WTC11 (cell line): ENCODE measurements around the gene CRABP2. TPM values are rescaled to one million over a fixed set of nuclear protein-coding genes. Genes with fewer than 3 reads are reported as not detected.

Experiments
- ATAC-seq: fragments of 200-7000 bp; cut with Tn5 transposase; 2 replicates; pipeline ENCODE4 v1.10.0; 2021; ENCODE audit warnings: mild to moderate bottlenecking, moderate library complexity
- CTCF ChIA-PET: fragments of 300-600 bp; sonication (Branson Sonifier 250); formaldehyde crosslinking; loops from one replicate; lab custom pipeline; 2021; ENCODE audit warnings: antibody characterized with exemption; lab: Charles Lee
- POLR2A ChIA-PET: fragments of 350-600 bp; sonication (Branson Sonifier 250); formaldehyde crosslinking; loops from one replicate; lab custom pipeline; 2021; ENCODE audit warnings: antibody characterized with exemption; lab: Charles Lee
- DNase-seq: peaks from one replicate; pipeline ENCODE4 v3.0.0; 2021; ENCODE audit warnings: low spot score
- H3K27ac Mint-ChIP-seq: 2 replicates; pipeline ENCODE4 v1.8.0; 2021; ENCODE audit warnings: mixed read lengths
- H3K27me3 Mint-ChIP-seq: 2 replicates; pipeline ENCODE4 v1.8.0; 2021; ENCODE audit warnings: low read depth, mild to moderate bottlenecking, moderate library complexity, mixed read lengths
- H3K36me3 Mint-ChIP-seq: 2 replicates; pipeline ENCODE4 v1.8.0; 2021; ENCODE audit warnings: mixed read lengths
- H3K4me1 Mint-ChIP-seq: 2 replicates; pipeline ENCODE4 v1.8.0; 2022; ENCODE audit warnings: mixed read lengths
- H3K4me3 Mint-ChIP-seq: 2 replicates; pipeline ENCODE4 v1.8.0; 2021; ENCODE audit warnings: mild to moderate bottlenecking, moderate library complexity, mixed read lengths
- H3K9me3 Mint-ChIP-seq: 2 replicates; pipeline ENCODE4 v1.8.0; 2021; ENCODE audit warnings: mixed read lengths
- CREB1 ChIP-seq: sonication (generic); formaldehyde crosslinking; IDR thresholded peaks from 2 replicates; pipeline ENCODE4 v1.8.0; 2023; ENCODE audit warnings: mild to moderate bottlenecking, missing genetic modification reagents
- ELF4 ChIP-seq: sonication (generic); formaldehyde crosslinking; IDR thresholded peaks from 2 replicates; pipeline ENCODE4 v1.8.1; 2022; ENCODE audit warnings: low read depth, mild to moderate bottlenecking, moderate library complexity, missing genetic modification reagents
- GABPB1 ChIP-seq: sonication (generic); formaldehyde crosslinking; IDR thresholded peaks from 2 replicates; pipeline ENCODE4 v1.8.1; 2023; ENCODE audit warnings: mild to moderate bottlenecking, missing genetic modification reagents
- GTF2I ChIP-seq: fragments of 250-450 bp; sonication (Bioruptor Pico); conservative IDR thresholded peaks from 2 replicates; pipeline ENCODE4 v1.4.0; 2021; ENCODE audit warnings: mild to moderate bottlenecking
- NFE2L1 ChIP-seq: sonication (generic); formaldehyde crosslinking; IDR thresholded peaks from 2 replicates; pipeline ENCODE4 v1.8.1; 2023; ENCODE audit warnings: missing genetic modification reagents
- PRRX2 ChIP-seq: fragments of 250-450 bp; sonication (Bioruptor Pico); IDR thresholded peaks from 2 replicates; pipeline ENCODE4 v1.8.0; 2021; ENCODE audit warnings: mild to moderate bottlenecking
- RELA ChIP-seq: sonication (generic); formaldehyde crosslinking; IDR thresholded peaks from 2 replicates; pipeline ENCODE4 v1.8.1; 2022; ENCODE audit warnings: missing genetic modification reagents, mild to moderate bottlenecking, borderline replicate concordance
- SOX15 ChIP-seq: fragments of 250-450 bp; sonication (Bioruptor Pico); IDR thresholded peaks from 2 replicates; pipeline ENCODE4 v1.9.0; 2021; ENCODE audit warnings: mild to moderate bottlenecking
- SP1 ChIP-seq: sonication (generic); formaldehyde crosslinking; conservative IDR thresholded peaks from 2 replicates; pipeline ENCODE4 v1.8.1; 2022; ENCODE audit warnings: missing genetic modification reagents
- TEAD1 ChIP-seq: sonication (generic); formaldehyde crosslinking; IDR thresholded peaks from 2 replicates; pipeline ENCODE4 v1.8.0; 2022; ENCODE audit warnings: mild to moderate bottlenecking, missing genetic modification reagents
- ZBTB21 ChIP-seq: sonication (generic); formaldehyde crosslinking; IDR thresholded peaks from 2 replicates; pipeline ENCODE4 v1.8.1; 2023; ENCODE audit warnings: mild to moderate bottlenecking, missing genetic modification reagents, borderline replicate concordance
- ZNF396 ChIP-seq: fragments of 250-450 bp; sonication (Bioruptor Pico); IDR thresholded peaks from 2 replicates; pipeline ENCODE4 v1.8.0; 2021; ENCODE audit warnings: mild to moderate bottlenecking, moderate library complexity, borderline replicate concordance
- total RNA-seq: library from RNA; stranded (reverse); gene quantifications from 3 replicates; pipeline ENCODE4 v1.2.3, GENCODE V29; 2021
- TF ChIP-seq, protein P1 (sequence below): sonication (generic); formaldehyde crosslinking; IDR thresholded peaks from 2 replicates; pipeline ENCODE4 v1.8.0; 2023; ENCODE audit warnings: missing genetic modification reagents
- TF ChIP-seq, protein P2 (sequence below): sonication (generic); formaldehyde crosslinking; IDR thresholded peaks from 2 replicates; pipeline ENCODE4 v1.8.0; 2022; ENCODE audit warnings: mild to moderate bottlenecking, missing genetic modification reagents
- TF ChIP-seq, protein P3 (sequence below): fragments of 250-450 bp; sonication (Bioruptor Pico); IDR thresholded peaks from 2 replicates; pipeline ENCODE4 v1.9.0; 2021; ENCODE audit warnings: mild to moderate bottlenecking
- TF ChIP-seq, protein P4 (sequence below): sonication (generic); formaldehyde crosslinking; IDR thresholded peaks from 2 replicates; pipeline ENCODE4 v1.8.0; 2022; ENCODE audit warnings: mild to moderate bottlenecking, missing genetic modification reagents
- TF ChIP-seq, protein P5 (sequence below): fragments of 250-450 bp; sonication (Bioruptor Pico); conservative IDR thresholded peaks from 2 replicates; pipeline ENCODE4 v1.9.0; 2021; ENCODE audit warnings: mild to moderate bottlenecking
- TF ChIP-seq, protein P6 (sequence below): sonication (generic); formaldehyde crosslinking; IDR thresholded peaks from 2 replicates; pipeline ENCODE4 v1.8.1; 2022; ENCODE audit warnings: missing genetic modification reagents, borderline replicate concordance
- TF ChIP-seq, protein P7 (sequence below): sonication (generic); formaldehyde crosslinking; conservative IDR thresholded peaks from 2 replicates; pipeline ENCODE4 v1.8.1; 2022; ENCODE audit warnings: mild to moderate bottlenecking, missing genetic modification reagents

Gene CRABP2
- total RNA-seq, 1 experiment from 2014 or later, result 135 TPM

DNA sequence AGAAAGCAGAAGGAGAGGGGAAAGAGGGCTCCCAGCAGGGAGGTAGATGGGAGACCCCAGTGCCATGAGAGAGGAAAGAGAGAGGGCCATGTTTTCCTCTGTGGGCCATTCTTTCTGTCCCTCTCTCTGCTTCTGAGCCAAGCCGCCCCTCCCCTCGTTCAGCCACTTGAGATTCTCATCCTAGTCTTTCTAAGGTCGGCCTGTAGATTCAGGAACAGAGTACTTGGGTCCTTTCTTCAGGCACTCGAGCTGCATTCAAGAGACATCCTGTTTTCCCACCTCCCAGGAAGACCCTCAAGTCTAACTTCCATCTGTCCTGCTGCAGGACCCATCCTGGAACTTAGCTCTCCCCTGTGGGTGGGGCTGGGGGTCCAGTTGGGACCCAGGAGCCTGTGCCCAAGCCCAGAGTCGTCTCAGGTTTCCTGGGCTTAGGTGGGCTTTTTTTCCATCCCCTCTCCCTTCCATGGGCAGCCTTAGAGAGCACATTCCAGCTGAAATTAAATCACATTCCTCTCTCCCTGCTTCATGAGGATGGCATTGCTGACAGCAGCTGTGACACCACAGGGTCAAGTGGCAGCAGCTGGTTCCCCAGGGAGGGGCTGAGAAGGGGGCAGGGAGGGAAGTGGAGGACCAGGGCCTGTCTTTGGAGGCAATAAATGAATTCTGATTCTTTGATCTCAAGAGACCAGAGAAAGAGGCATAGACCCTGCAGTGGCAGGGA is 41.2 kb downstream of the CRABP2 start:
- H3K4me1 Mint-ChIP-seq, result peaks cover 91% of the 10 kb centered on the region
- no peaks in the 10 kb centered on the region for H3K36me3 Mint-ChIP-seq
- H3K9me3 Mint-ChIP-seq, result no peaks in the 10 kb centered on the region
- TF ChIP-seq SOX15 (CRISPR knock-in tag) (no peak), NFE2L1 (no peak), PRRX2 (no peak), CREB1 (CRISPR knock-in tag) (no peak), GTF2I (CRISPR knock-in tag) (no peak)
- TF ChIP-seq, protein P1, sequence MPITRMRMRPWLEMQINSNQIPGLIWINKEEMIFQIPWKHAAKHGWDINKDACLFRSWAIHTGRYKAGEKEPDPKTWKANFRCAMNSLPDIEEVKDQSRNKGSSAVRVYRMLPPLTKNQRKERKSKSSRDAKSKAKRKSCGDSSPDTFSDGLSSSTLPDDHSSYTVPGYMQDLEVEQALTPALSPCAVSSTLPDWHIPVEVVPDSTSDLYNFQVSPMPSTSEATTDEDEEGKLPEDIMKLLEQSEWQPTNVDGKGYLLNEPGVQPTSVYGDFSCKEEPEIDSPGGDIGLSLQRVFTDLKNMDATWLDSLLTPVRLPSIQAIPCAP (CRISPR knock-in tag), result no peak
- TF ChIP-seq, protein P2, sequence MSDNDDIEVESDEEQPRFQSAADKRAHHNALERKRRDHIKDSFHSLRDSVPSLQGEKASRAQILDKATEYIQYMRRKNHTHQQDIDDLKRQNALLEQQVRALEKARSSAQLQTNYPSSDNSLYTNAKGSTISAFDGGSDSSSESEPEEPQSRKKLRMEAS (CRISPR knock-in tag), result no peak
- TF ChIP-seq, protein P3, sequence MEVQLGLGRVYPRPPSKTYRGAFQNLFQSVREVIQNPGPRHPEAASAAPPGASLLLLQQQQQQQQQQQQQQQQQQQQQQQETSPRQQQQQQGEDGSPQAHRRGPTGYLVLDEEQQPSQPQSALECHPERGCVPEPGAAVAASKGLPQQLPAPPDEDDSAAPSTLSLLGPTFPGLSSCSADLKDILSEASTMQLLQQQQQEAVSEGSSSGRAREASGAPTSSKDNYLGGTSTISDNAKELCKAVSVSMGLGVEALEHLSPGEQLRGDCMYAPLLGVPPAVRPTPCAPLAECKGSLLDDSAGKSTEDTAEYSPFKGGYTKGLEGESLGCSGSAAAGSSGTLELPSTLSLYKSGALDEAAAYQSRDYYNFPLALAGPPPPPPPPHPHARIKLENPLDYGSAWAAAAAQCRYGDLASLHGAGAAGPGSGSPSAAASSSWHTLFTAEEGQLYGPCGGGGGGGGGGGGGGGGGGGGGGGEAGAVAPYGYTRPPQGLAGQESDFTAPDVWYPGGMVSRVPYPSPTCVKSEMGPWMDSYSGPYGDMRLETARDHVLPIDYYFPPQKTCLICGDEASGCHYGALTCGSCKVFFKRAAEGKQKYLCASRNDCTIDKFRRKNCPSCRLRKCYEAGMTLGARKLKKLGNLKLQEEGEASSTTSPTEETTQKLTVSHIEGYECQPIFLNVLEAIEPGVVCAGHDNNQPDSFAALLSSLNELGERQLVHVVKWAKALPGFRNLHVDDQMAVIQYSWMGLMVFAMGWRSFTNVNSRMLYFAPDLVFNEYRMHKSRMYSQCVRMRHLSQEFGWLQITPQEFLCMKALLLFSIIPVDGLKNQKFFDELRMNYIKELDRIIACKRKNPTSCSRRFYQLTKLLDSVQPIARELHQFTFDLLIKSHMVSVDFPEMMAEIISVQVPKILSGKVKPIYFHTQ (CRISPR knock-in tag), result no peak
- peaks cover 7% of the 10 kb centered on the region for H3K27me3 Mint-ChIP-seq
- H3K4me3 Mint-ChIP-seq, result peak overlapping the region; percentile 10; the same call in 1 of the 2 replicates
- ChIA-PET CTCF (interaction anchor here (1.4 to 12.6 kb wide), 8 partner anchors 15 to 64 kb away, joined by 4 to 437 read pairs (median 12); partner anchors contain the start of genes CRABP2, HAPLN2, ISG20L2 and METTL25B), POLR2A (interaction anchor here (1.1 to 8.2 kb wide), 5 partner anchors 11 to 87 kb away, joined by 3 to 150 read pairs (median 3); partner anchors contain the start of genes CRABP2, HDGF, NAXE and NES)
- DNase-seq (no peak), ATAC-seq (no peak)
- peak overlapping the region; percentile 80 for H3K27ac Mint-ChIP-seq

DNA sequence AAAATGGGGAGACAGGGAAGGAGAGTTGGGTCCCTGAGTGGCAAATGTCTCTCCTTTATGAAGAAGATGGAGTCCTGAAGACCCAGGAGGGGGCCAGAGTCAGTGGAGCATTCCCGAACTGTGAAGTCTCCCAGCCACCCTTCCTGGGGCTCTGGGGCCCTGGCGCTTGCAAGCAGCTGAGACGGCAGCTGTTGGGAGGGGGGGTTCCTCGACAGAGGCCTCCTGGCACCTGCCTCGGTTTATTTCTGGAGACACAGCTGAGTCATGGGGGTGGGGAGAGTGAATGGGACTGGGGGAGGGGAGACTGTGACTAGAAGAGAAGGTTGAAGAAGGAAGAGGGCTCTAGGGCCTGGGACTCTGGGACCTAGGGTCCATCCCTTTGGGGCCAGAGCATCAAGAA is 42.2 kb downstream of the CRABP2 start:
- TF ChIP-seq, protein P4, sequence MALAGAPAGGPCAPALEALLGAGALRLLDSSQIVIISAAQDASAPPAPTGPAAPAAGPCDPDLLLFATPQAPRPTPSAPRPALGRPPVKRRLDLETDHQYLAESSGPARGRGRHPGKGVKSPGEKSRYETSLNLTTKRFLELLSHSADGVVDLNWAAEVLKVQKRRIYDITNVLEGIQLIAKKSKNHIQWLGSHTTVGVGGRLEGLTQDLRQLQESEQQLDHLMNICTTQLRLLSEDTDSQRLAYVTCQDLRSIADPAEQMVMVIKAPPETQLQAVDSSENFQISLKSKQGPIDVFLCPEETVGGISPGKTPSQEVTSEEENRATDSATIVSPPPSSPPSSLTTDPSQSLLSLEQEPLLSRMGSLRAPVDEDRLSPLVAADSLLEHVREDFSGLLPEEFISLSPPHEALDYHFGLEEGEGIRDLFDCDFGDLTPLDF, result no peak
- TF ChIP-seq RELA (no peak), ZBTB21 (CRISPR knock-in tag) (no peak), TEAD1 (CRISPR knock-in tag) (no peak), SP1 (CRISPR knock-in tag) (no peak)
- TF ChIP-seq, all 79 proteins: peak for 0
- Mint-ChIP-seq H3K9me3 (no peaks in the 10 kb centered on the region), H3K27me3 (peaks cover 17% of the 10 kb centered on the region), H3K4me3 (peak overlapping the region; percentile 30; the same call in 1 of the 2 replicates), H3K27ac (peak overlapping the region; percentile 86), H3K36me3 (no peaks in the 10 kb centered on the region), H3K4me1 (peaks cover 83% of the 10 kb centered on the region)
- ChIA-PET POLR2A (interaction anchor here (8.2 kb wide), 1 partner anchor 12 kb away, joined by 150 read pairs; the partner anchor contains the start of gene NES), CTCF (interaction anchor here (2.7 to 12.6 kb wide), 5 partner anchors 16 to 63 kb away, joined by 12 to 437 read pairs (median 109); partner anchors contain the start of genes CRABP2, HAPLN2 and NES)
- no peak for ATAC-seq
- DNase-seq, result no peak

DNA sequence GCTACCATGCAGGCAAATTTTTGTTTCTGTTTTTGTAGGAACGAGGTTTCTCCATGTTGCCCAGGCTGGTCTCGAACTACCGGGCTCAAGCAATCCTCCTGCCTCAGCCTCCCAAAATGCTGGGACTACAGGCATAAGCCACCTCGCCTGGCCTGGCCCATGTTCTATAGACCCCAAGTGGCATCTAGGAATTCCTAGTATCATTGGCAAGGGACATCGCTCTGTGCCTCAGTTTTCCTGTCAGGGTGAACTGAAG is 42.7 kb downstream of the CRABP2 start:
- H3K27ac Mint-ChIP-seq, result peak overlapping the region; percentile 86
- peaks cover 21% of the 10 kb centered on the region for H3K27me3 Mint-ChIP-seq
- peaks cover 82% of the 10 kb centered on the region for H3K4me1 Mint-ChIP-seq
- POLR2A ChIA-PET, result interaction anchor here (8.2 kb wide), 1 partner anchor 13 kb away, joined by 150 read pairs; the partner anchor contains the start of gene NES
- ATAC-seq, result no peak
- no peaks in the 10 kb centered on the region for H3K9me3 Mint-ChIP-seq
- DNase-seq, result no peak
- no peak overlapping the region for H3K4me3 Mint-ChIP-seq
- CTCF ChIA-PET, result interaction anchor here (0.6 to 12.6 kb wide), 8 partner anchors 9 to 228 kb away, joined by 3 to 437 read pairs (median 34); partner anchors contain the start of genes CRABP2, HAPLN2 and NES
- H3K36me3 Mint-ChIP-seq, result no peaks in the 10 kb centered on the region
- TF ChIP-seq GABPB1 (CRISPR knock-in tag) (no peak), CREB1 (CRISPR knock-in tag) (no peak), ELF4 (no peak), ZNF396 (CRISPR knock-in tag) (no peak)
- TF ChIP-seq, protein P5, sequence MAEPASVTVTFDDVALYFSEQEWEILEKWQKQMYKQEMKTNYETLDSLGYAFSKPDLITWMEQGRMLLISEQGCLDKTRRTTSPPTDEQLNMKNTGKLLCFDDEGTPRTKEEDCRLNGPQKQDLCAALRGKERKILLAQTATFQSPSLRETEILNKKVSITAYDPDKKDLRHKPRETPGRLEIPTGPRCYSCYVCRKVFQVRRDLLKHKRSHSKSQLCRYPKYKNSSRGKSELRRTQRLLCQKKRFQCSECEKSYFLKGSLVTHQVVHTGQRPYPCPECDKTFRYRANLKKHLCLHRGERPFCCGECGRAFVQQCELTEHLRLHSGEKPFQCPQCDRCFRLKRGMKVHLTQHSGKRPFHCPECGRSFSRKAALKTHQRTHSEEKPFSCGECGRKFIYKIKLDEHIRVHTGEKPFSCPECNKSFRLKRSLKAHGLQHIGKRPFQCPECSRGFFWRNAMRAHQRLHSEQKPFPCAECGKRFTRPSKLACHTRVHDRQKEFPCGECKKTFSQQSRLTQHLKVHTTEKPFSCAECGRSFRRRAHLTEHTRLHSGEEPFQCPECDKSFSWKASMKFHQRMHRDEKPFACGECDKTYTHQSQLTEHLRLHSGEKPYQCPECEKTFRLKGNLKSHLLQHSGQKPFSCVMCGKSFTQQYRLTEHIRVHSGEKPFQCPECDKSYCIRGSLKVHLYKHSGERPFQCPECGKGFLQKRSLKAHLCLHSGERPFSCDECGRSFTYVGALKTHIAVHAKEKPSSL (CRISPR knock-in tag), result no peak
- TF ChIP-seq, protein P6, sequence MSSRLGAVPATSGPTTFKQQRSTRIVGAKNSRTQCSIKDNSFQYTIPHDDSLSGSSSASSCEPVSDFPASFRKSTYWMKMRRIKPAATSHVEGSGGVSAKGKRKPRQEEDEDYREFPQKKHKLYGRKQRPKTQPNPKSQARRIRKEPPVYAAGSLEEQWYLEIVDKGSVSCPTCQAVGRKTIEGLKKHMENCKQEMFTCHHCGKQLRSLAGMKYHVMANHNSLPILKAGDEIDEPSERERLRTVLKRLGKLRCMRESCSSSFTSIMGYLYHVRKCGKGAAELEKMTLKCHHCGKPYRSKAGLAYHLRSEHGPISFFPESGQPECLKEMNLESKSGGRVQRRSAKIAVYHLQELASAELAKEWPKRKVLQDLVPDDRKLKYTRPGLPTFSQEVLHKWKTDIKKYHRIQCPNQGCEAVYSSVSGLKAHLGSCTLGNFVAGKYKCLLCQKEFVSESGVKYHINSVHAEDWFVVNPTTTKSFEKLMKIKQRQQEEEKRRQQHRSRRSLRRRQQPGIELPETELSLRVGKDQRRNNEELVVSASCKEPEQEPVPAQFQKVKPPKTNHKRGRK, result no peak
- TF ChIP-seq, protein P7, sequence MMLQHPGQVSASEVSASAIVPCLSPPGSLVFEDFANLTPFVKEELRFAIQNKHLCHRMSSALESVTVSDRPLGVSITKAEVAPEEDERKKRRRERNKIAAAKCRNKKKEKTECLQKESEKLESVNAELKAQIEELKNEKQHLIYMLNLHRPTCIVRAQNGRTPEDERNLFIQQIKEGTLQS, result no peak
